Measurements from ENCODE around the gene CIC.
A peak's percentile ranks its signal among the peaks of the same experiment; 100 is the strongest.
"Not testable (repeated sequence)": the region's sequence is repeated elsewhere in the genome, so short reads cannot be mapped to it uniquely, and the experiment has no call there.

Gene CIC

DNA sequence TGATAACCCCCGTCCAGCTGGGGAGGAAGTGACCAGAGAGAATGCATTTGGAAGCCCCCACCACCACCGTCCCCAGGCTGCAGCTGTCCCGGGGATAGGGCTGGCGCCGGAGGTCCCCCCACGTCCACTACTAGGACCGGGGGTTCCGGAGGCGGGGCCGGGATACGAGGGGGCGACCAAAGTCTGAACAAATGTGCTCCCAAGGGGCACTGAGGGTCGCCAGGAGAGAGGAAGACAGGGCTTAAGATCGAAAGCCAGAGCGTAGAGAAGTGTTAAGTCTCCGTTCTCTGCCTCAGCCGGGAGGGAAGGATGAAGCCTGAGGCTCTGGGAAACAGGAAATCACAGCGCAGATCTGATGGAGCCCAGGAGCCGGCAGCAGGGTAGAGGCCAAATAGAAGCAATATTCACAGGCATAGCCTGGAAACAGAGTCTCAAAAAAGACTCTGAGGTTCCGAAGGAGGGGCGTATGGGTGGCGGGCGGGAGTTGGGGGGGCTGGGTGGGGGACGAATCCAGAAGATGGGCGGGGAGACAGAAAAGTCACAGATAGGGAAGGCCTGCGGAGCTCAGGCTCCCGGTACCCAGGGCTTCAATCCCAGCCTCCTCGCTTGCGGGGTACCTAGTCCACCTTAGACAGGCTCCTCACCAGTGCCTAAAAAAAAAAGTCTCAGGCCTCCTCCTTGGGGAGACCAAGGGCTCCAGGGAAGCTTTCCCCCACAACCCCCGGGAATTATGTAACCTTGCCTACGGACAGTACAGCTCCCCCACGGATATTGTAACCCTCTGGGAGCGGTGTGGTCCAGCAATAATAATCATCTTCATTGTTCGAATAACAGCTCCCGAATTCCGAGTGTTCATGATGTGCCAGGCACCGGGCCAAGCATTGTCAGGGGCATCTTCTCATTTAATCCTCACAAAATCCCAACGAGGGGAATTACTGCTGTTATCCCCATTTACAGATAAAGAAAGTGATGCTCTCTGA is 13.0 kb upstream of the CIC start:
- no peak for DNase-seq

DNA sequence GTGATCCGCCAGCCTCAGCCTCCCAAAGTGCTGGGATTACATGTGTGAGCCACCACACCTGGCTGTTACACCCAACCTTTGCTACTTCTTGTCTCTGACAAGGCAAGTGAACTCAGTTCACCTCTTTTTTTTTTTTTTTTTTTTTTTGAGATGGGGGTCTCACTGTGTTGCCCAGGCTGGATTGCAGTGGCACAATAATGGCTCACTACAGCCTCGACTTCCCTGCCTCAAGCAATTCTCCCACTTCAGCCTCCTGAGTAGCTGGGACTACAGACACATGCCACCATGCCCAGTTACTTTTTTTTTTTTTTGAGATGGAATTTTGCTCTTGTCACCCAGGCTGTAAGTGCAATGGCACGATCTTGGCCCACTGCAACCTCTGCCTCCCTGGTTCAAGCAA is 11.2 kb upstream of the CIC start:
- not testable (repeated sequence) for DNase-seq

- no peak for DNase-seq
These were observed 7.3 kb upstream of the CIC start for GRCh38 chr19:42261763-42262162.

DNA sequence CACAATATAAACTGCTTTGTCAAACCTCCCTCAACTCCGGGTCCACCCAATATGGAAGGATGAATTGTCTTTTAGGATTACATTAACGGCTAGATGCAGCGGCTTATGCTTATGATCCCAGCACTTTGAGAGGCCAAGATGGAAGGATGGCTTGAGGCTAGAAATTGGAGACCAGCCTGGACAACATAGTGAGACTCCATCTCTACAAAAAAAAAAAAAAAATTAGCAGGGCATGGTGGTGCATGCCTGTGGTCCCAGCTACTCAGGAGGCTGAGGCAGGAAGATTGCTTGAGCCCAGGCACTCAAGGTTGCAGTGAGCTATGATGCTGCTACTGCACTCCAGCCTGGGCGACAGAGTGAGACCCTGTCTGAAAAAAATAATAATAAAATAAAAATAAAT is 2.9 kb upstream of the CIC start:
- not testable (repeated sequence) for DNase-seq

DNA sequence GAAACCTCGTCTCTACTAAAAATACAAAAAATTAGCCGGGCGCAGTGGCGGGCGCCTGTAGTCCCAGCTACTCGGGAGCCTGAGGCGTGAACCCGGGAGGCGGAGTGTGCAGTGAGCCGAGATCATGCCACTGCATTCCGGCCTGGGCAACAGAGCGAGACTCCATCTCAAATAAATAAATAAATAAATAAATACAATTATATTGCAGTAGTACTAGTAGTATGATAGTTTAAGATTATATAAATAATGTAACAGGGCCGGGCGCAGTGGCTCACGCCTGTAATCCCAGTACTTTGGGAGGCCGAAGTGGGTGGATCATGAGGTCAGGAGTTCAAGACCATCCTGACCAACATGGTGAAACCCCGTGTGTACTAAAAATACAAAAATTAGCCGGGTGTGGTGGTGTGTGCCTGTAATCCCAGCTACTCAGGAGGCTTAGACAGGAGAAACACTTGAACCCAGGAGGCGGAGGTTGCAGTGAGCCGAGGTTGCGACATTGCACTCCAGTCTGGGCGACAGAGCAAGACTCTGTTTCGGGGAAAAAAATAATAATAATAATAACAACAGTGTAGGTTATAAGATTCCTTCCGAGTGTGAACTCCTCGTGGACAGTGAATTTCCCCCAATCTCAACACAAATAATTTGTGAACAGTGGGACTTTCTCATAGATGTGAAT is 2.0 kb upstream of the CIC start:
- not testable (repeated sequence) for DNase-seq

GRCh38 chr19:42267644-42268141 is 1.4 kb upstream of the CIC start:
- no peak for DNase-seq

- DNase-seq: peak; percentile 100
These were observed 829 bp upstream of the CIC start for GRCh38 chr19:42268142-42268703.

DNA sequence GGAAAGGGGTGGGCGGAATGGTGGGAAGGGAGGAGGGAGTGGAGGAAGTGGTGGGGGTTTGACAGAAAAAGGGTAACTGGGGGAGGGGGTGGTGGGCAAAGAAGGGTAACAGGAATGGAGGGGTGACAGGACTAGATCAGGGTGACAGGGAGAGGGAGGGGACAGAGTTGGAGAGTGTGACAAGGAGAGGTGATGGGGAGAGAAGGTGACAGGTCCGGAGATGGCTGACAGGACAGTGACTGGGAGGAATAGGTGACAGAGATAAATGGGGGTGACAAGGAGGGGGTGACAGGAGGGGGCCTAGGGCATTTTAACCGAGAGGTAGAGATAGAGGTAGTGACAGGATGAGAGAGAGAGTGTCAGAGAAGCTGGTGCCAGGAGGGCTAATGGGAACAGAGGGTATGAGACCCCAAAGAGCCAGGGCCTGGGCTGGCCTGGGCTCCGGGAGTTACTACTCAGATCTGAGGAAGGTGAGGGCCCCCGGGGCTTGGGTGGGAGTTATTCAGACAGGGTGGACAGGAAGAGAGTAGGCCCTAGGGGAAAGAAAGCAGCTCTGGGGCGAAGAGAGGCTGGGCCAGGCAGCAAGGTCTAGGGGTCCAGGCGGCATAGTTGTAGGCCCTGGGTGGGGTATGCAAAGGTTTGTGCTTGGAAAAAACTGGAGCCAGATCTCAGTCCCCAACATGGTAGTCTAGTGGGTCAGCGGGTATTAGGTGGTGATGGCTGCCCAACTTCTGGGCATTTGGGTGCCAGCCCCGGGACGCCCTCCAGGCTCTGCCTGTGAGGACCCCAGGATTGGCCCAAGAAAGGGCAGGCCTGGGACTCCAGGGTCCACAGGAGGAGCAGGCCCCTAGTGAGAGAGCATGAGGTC is 660 bp downstream of the CIC start:
- DNase-seq: no peak

DNA sequence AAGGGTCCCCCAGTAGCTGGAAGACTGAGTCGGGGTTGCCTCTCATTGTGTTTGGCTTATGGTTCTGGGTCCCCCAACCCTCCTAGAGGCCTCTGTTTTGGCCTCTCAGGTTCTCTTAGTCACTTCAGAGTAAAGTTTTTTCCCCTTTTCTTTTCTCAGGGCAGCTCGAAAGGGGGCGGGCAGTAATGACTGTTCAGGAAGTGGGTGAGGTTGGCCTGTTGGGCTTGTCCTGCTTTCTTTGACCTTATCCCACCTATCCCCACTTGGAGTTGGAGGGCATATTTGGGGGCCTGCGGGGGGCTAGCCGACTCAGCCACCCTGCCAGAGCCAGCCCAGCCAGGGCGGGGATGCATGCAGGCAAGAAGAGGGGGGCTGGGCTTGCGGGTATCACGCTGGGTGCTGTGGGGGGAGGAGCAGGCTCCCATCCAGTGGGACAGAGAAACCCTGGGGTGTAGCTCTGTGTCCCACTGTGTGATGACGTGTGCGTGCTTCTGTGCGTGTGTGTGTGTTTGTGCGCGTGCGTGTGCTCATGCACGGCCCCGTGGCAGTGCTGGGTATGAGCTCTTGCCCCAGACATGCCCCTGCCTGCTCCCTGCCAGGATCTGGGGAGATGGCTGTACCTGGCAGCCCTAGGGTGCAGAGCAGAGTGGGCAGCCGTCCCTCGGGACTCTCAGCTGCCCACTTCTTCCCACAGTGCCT is 1.4 kb downstream of the CIC start:
- peak; percentile 73 for DNase-seq

GRCh38 chr19:42271045-42271419 is 2.0 kb downstream of the CIC start:
- DNase-seq: no peak

- no peak for DNase-seq
These were observed 2.9 kb downstream of the CIC start for GRCh38 chr19:42271861-42272534.

- DNase-seq: no peak
These were observed 3.5 kb downstream of the CIC start for GRCh38 chr19:42272535-42272897.

- DNase-seq: no peak
These were observed 3.9 kb downstream of the CIC start for GRCh38 chr19:42272989-42273406.

DNA sequence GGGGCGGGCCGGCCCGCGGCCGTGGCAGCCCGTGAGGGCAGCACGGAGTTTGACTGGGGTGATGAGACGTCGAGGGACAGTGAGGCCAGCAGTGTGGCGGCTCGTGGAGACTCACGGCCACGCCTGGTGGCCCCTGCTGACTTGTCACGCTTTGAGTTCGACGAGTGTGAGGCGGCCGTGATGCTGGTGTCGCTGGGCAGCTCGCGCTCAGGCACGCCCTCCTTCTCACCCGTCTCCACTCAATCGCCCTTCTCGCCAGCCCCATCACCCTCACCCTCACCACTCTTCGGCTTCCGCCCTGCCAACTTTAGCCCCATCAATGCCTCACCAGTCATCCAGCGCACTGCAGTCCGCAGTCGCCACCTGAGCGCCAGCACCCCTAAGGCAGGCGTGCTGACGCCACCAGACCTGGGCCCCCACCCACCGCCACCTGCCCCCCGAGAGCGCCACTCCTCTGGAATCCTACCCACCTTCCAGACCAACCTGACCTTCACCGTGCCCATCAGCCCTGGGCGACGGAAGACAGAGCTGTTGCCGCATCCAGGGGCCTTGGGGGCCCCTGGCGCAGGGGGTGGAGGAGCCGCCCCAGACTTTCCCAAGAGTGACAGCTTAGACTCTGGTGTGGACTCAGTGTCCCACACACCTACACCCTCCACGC is 4.5 kb downstream of the CIC start:
- DNase-seq: no peak

GRCh38 chr19:42274065-42274682 is 5.1 kb downstream of the CIC start:
- no peak for DNase-seq

GRCh38 chr19:42275103-42275502 is 6.1 kb downstream of the CIC start:
- DNase-seq: no peak

- DNase-seq: no peak
These were observed 6.5 kb downstream of the CIC start for GRCh38 chr19:42275517-42275916.

DNA sequence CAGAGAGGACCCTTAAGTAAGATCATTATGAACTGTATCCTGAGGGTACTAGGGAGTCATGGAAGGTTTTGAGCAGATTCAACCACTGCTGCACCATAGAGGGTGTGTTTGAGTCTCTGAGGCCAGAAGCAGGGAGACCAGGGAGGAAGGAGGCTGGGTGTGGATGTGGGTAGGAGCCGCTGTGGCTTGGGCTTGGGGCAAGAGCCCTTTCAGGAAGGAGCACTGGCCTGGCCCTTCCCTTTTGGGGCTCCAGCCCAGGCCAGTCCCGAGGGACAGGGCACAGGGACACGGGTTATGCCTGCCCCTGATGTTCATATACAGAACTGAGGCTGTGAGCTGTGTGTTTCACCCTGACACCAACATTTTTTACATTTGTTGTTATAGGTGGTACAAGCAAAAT is 7.2 kb downstream of the CIC start:
- no peak for DNase-seq

GRCh38 chr19:42276821-42277220 is 7.8 kb downstream of the CIC start:
- DNase-seq: peak; percentile 77

- no peak for DNase-seq
These were observed 8.9 kb downstream of the CIC start for GRCh38 chr19:42277821-42278451.
